ENCODE results near the gene SORCS2.

DNA sequence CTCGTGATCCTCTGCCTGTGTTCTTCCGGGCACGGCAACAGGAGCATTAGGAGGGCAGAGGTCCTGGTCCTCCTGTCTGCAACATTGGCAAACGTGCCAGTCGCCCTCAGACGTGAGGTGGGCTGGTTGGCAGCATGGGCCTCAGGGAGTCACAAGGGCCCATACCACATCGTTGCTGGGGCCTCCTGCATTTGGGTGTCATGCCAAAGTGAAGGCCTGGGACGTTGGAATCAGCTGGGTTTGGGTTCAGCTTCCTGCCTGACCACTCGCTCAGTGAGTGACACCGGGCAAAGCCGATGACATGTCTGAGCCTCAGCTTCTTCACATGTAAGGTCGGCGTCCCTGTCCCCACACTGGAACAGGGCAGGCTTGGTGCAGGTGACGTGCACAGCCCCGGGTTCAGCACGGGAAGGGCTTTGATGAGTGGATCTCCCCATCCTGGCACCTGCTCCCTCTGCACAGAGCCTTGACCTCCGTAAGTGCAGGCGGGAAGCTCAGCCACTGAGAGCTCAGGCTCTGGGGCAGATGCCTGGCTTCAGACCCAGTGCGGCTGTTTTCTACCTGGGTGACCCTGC, 150.8 kb downstream of the SORCS2 start:
- TF ChIP-seq ZNF670 (CRISPR knock-in tag; IDR thresholded peaks at IDR 0.05; ENCODE audit: borderline replicate concordance) (no peak), KAT7 (CRISPR knock-in tag; IDR thresholded peaks at IDR 0.05; ENCODE audit: borderline replicate concordance) (no peak), ELF3 (CRISPR knock-in tag; IDR thresholded peaks at IDR 0.05) (no peak), ZNF274 (CRISPR knock-in tag; IDR thresholded peaks at IDR 0.05) (no peak), MAX (IDR thresholded peaks at IDR 0.05) (no peak), EP300 (IDR thresholded peaks at IDR 0.05; ENCODE audit: low read depth in 2 of 2, low read length in 2 of 2) (no peak), EP300 (CRISPR knock-in tag; IDR thresholded peaks at IDR 0.05; ENCODE audit: borderline replicate concordance) (no peak)
